Fibroblast of skin of left biceps (primary cell): Measurements from ENCODE around the gene USP2.

ENCODE experiments used
- DNase-seq, 2 experiments: peaks; one replicate each; pipeline ENCODE4 v3.0.0-alpha.2; 2013; ENCODE audit warnings: low read depth in 2 of 2

USP2 gene

DNA sequence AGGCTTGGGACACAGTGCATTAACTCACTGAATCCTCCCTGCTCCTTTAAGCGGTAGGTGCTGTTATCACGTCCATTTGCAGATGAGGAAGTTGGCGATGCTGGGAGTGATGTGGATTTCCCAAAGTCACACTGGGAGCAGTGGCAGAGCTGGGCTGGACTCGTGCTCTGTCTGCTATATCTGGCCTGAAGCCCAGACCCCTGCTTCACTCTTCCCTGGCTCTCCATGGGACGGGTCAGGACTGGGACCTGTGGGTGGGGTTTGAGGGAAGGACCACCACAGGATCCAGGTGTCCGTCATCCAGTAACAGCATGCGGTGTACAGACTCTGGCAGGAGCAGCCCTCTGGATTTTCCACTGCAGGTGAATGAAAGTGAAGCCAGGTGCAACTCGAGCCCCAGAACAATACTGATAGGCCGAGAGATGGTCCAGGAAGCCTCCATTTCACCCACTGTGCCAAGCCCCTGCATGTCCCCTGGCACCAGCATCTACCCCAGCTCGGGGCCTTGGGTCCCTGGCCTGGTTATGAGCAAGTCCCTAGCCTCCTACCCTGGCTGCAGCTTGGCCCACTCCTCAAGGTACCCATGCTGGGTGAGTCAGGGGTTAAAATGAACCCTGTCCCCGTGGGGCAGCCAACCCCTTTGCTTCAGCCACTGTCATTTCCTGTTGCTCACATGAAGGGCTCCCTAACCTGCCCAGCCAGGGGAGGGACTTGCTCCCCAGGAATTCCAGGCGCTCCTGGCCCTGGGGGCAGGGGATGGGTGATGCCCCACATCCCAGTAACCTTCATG, 4.2 kb downstream of the USP2 start:
- no peak for DNase-seq

DNA sequence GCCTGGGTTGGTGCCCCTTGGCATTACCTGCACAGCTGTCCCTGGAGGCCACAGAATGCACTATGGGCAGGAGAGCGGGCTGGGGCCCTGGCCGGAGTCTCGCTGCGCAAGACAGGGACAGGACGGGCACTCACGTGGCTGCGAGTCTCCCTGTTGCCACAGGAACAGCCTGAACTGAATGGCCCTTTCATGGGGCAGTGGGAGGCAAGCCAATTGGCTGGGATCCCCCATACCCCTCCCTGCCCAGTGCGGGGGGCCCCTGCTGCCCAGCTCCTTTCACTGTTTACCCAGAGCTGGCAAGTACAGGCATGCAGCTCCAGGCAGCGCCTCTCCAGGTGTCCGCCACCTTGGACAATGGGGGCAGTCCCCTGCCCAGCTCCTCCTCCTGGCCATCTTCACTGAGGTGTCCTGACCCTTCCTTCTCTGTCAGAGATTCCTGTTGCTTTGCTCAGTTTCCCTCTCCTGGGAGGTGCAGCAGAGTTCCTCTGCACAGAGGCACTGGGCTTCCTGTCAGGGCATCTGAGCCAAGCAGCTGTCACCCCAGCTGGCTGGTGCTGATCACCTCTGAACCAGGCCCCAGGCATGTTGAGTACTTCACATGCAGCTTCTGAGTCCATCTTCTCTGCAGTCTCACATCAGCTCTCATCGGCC, 5.2 kb downstream of the USP2 start:
- no peak for DNase-seq

GRCh38 chr11:119375337-119376196, 5.9 kb downstream of the USP2 start:
- DNase-seq = peak in 1 of 2 experiments; percentile 9

DNA sequence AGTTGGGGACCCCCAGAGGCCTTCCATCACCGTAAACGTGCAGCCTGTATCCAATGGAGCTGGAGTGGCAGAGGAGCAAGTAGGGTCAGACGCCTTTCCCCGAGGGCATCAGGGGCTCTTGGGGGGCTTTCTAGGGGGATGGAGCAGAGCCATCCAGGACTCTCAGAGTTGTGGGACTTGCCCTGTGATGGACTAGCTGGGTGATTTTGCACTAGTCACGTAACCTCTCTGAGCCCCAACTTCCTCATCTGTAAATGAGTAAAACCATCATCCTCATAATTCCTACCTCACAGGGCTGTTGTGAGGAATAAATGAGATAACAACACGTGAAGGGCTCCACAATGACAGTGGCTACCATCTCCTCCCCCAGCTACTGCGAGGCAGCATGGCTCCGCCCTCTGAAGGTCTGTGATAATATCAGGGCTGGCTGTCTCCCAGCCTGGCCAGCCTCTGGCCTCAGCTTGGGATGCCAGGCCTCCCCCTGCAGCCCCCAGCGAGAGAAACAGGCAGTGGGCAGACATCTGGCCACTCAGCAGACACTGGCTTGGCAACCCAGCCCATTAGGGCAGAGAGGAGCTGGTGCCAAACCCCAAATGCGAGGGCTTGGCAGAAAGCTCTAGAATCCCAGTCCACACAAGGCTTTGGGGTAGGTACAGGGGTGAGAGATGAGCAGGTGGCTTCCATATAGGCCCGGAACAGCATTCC, 6.7 kb downstream of the USP2 start:
- no peak for DNase-seq

GRCh38 chr11:119373921-119374631, 7.4 kb downstream of the USP2 start:
- peak; percentile 29 to 47 for DNase-seq

- no peak for DNase-seq
Measured at GRCh38 chr11:119373059-119373920, 8.2 kb downstream of the USP2 start.

DNA sequence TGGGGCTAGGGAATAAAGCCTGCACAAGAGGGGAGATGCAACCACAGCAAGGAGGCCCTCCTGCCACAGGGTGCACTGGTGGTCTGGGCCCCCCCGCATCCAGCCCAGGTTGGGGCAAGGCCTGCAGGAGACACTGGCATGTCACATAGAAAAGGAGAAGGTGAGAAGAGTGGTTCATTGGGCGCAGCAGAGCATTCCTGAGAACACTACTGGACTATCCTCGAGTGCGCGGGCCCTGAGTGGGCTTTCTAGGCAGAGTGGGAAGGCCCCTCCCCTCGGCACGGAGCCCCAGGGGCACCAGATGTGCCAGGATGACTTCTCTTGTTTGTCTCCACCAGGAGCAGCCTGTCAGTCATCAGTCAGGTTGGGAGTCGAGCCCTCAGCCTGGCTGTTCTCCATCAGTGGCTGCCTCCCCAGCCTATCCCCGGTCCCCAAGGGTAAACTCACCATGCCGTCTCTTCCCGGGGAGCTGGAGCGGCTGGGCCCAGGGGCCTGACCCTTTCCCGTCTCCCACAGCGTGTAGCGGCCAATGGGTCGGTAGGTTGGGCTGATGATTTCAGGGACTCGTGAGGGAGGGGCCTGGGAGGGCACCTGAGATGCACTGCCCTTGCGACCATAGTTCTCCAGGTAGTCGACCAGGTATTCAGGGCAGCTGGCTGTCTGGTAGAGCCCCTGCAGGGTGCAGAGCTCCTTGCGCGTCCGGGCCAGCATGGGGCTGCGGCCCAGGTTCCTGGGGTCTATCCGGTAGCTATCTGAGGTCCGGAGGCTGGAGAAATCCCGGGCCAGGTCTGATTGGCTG, 9.0 kb downstream of the USP2 start:
- DNase-seq = no peak

- DNase-seq = no peak
Measured at GRCh38 chr11:119371778-119372182, 9.7 kb downstream of the USP2 start.

- DNase-seq = no peak
Measured at GRCh38 chr11:119371067-119371601, 10.4 kb downstream of the USP2 start.

DNA sequence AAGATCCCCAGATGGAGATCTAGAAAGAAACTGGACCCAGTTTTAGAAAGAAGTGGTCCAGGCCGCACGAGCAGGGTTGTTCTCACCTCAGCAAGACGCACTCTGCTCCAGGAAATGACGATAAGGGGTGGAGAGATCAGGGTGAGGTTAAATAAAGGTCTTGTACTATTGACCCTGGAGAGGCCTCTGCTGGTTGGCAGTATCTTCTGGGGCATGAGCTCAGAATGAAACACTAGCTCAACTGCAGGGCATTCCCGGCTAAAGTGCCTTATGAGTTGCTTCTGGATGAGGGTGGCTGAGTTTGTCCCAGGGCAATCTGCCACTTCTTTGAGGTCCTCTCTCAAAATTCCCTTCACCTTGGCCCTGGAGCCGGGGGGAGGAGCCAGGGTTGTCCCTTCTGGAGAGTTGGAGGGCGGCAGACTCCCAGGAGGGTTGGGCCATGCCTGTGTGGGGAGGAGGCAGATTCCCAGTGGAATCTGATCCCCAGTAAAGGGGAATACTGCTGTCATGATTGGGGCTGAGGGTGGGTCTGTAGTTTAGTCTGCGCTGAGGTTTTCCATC, 10.9 kb downstream of the USP2 start:
- DNase-seq = no peak

DNA sequence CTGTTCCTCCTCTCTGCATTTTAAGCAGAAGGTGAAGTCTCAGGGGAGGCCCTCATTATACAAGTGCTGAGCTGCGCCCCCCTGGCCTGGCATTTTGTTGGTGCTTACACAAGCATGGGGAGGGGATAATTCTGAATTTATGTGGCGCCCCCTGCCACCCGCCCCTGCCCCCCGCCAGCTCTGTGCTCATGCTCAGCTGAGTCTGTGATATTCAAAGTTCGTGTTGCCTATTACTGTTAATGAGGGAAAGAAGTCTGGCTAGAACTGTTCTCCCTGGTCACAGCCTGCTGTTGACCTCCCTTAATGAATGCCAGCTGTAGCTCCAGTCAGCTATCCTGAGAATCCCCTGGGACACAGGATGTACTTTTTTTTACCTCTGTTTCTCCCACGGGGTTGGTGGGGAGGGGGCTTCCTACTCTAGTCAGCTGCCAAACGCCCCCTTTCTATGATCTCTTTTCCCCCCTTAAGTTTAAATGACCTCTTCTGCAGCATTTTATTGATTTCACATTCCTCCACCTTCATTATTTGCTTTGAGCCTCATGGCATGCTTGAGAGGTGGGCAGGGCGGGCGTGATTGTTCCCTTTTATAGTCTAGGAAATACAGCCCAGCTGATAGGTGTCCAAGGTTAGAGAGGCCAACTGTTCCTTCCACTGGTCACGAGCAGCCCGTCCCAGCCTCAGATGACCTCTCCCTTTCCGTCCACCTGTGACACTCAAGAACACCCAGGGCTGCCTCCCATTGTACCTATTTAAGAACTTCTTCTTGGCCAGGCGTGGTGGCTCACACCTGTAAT, 12.2 kb downstream of the USP2 start:
- DNase-seq = no peak

GRCh38 chr11:119368121-119369034, 13.1 kb downstream of the USP2 start:
- no peak for DNase-seq

DNA sequence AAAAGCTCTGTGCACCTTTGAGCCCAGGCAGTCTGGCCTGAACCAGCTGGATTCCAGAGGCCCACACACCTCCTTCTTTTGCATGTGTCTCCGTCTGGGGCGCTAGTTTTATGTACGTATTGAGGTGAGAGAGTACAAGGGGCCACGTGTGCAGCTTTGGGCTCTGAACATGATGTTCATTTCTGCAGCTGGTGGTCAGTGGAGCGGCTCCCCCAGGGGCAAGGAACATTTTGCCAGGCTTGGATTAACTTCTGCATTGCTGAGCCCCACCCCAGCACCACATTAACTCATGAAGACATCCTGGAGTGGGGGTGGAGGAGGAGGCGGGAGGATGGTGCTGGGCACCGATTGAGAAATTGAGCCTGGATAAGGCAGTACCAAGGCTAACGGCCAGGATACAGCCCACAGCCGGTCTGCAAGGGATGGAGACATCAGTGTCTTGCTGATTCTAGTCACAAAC, 13.8 kb downstream of the USP2 start:
- DNase-seq = no peak

DNA sequence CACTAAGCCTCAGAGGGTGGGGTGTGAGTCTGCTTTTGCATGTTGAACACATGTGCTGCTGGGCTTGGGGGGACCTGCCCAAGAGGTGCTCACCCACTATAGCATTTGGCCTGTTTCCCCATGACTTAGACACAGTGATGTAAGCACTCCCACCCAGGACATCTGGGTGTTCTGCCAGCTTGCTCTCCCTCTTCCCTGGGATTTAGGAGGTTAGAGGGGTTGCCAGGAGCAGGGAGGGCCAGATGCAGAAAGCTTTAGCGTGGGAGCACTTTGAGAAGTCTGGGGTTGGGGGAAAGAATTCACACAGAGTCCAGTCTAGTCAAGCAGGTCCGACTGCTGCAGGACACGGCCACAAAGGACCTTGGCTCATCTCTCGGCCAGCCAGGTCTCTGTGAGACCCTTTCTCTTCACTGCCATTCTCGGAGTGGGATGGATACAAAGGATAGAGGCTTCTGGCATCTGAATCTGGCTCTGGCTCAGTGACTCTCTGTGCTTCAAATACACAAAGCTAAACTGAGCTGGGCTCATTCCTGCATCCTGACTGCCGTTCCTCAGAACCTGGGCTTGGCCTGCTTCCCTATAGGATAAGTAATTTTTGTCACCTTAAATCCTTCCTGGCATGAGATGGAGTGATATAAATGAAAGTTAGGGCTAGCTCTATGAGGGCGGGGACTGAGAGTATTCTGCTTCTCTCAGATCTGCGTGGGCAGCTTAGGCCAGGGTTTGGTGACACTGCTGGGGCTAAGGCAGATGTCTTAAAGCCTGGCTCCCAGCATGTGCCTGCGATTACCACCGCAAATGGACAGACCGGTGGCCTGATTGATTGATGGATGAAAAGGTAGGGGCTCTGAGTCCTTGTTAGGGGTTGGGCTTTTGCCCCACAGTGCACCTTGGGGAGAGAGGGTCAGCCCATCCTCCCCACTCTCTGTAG, 14.5 kb downstream of the USP2 start:
- no peak for DNase-seq

- no peak for DNase-seq
Measured at GRCh38 chr11:119365071-119365591, 16.4 kb downstream of the USP2 start.
